Hematopoietic multipotent progenitor cell treated with erythropoietin and hydrocortisone succinate and interleukin-3 and kit ligand, for 17 days (in vitro differentiated cells): ENCODE results near the gene SCGB3A1.

ENCODE experiments used
- DNase-seq: peaks from one replicate; pipeline ENCODE4 v3.0.0-alpha.2; 2015; ENCODE audit warnings: low spot score

SCGB3A1 gene

DNA sequence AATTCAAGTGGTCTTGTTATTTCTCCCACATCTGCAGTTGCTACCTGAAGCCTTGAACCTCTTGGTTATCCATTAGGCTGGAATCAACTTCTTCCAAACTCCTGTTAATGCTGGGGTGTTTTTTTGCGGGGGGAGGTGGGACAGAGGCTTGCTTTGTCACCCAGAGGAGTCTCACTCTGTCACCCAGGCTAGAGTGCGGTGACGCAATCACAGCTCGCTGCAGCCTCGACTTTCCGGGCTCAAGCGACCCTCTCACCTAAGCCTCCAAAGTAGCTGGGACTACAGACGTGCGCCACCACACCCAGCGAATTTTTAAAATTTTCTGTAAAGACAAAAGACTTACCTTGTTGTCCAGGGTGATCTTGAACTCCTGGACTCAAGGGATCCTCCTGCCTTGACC, 4.4 kb downstream of the SCGB3A1 start:
- DNase-seq, result no peak

DNA sequence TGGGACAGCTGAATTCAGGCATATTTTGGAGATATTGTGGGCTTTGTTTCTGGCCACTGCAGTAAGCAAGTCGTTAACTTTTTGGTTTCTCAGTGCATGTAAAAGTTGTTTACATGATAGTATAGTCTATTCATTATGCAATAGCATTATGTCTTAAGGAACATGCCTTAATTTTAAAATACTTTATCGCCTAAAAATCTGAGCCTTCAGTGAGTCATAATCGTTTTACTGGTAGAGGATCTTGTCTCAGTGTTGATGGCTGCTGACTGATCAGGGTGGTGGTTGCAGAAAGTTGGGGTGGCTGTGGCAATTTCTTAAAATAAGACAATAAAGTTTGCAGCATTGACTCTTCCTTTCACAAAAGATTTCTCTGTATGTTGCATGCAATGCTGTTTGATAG, 5.1 kb downstream of the SCGB3A1 start:
- DNase-seq, result no peak

DNA sequence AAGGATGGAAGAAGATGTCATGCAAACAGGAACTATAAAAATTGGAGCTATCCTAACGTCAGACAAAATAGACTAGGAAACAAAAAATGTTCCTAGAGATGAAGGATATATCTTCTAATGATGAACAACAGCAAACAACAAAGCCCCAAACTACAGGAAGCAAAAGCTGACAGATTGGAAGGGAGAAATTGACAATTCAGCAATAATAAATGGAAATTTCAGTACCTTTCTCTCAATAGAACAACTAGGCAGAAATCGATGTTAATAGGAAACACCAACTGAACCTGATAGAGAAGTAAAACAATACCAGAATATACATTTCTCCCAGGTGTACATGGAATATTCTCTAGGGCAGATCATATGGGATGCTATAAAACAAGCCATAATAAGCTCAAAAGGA, 7.6 kb downstream of the SCGB3A1 start:
- DNase-seq, result no peak

DNA sequence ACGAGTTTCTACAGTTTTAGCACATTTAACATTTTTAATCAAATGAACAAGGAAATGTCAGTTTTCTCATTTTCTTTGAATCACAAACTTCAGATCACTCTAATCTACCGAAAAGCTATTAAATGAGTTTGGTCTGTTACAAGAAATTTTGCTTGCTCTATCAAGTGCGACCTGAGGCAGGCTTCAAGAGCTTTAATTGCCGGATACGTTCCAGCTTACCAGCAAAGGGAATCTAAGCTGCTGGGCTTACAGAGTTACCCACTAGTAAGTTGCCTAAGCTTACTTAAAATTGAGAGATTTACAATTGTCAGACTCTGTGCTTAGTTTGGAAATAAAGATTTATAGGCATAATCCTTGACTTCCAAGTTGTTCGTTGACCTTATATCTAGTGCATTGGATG, 10.6 kb downstream of the SCGB3A1 start:
- no peak for DNase-seq

DNA sequence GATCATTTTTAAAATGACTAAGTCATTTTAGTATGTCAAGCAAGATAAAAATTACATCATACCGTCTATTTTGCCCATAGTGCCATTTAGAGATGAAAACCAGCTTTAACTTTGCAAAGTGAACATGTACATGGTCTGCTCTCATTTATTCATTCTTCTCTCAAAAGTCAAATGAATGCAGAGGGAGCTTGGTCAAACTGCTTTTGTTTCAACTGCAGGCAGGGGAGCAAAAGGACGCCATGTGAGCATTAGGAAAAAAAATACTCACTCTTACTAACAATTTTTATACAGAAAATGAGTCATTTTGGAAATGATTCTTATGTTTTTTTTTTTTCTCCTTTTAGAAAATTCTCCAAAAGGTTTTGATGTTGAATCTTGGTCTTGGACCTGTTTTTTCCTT, 15.7 kb downstream of the SCGB3A1 start:
- no peak for DNase-seq

DNA sequence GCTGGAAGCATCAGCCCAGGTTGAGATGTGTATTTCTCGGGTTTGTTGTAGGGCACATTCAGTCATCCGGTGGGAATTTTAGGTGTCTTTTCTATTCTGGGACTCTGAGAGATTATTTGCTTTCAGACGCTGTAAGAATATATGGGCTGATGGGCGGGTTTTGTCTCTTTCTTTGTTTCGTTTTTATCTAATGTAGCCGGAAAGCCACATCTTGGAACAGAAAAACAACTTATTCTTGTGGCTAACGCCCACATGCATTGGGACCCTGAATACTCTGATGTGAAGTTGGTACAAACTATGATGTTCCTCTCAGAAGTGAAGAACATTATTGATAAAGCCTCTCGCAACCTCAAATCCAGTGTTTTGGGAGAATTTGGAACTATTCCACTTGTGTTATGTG, 22.4 kb downstream of the SCGB3A1 start:
- DNase-seq, result no peak

DNA sequence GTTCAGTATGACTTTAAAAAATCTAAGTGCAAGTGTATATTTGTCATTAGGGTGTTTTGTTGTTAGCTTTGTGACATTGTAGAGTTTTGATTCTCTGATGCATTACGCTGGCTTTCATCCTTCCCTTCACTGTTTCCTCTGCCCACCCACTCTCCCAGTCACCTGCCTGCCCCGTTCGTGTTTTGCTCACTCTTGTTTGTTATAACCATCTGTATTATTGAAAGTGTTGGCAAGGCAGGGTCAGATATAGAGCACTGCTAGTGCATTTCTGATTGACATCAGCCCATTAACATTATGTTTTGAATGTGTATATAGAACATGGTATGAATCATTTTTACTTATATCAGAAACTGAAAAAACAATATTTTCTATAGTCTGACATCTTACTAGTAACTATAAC, 27.3 kb downstream of the SCGB3A1 start:
- DNase-seq, result no peak

DNA sequence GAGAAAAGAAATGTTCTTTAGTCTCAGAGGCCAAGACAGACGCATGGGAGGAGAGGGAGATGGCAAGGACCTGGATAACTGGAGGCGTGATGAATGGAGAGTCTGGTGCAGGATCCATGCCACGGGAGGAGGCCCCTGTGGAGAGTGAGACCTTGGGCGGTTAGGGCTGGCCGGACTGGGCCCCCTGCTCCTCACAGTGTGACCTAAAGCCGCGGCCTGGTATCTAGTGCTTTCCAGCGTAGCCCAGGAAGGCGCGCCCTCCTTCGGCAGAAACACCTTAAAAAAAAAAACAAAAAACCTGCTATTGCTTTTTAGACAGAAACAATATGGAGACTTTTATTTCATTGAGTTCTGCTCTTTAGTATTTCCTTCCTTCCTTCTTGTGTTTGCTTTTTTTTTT, 33.1 kb downstream of the SCGB3A1 start:
- no peak for DNase-seq

DNA sequence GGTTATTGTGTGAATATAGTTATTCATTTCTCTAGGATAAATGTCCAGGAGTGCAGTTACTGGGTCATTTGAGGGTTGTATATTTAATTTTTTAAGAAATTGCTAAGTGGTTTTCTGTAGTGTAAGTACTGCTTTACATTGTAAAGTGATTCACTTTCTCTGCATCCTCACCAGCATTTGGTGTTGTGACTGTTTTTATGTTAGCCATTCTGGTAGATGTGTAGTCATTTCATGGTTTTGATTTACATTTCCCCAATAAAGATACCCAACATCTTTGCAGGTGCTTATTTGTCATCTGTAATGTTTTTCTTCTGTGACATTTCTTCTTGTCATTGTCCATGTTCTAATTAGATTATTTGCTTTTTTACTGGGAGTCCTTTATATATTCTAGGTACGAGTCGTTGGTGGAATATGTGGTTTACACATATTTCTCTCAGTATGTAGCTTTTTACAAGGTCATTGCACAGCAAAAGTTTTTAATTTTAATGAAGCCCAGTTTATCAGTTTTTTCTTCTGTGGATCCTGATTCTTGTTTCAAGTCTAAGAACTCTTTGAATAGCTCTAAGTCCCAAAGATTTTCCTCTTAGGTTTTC, 34.0 kb downstream of the SCGB3A1 start:
- no peak for DNase-seq

DNA sequence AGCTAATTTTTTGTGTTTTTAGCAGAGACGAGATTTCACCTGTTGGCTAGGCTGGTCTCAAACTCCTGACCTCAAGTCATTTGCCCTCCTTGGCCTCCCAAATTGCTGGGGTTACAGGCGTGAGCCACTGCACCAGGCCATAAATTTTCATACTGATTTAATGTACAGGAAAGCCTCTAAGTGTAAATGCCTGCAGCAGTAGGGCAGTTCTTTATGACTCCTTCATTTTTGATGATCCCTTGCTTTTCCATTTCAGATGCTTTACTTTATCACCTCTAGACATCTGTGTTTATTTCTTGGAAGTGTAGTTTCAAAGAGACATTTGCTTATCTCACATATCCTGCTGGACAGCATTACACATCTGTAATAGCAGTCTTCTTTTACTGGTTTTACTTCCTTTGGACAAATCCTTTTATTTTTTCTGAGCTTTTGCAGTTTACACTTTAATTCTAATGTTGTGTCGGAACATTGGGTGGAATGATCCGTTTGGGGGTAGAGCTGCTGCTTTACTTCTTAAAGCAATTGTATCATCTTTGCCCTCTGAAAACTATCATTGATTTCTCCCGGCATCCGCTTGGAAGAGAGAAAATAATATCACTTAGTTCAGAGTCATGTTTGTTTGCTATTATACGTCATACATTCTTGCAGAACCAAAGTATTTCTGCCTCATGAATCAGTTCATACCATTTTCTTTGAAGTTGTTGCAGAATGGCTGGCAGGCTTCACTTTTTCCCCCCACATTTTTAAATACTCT, 36.0 kb downstream of the SCGB3A1 start:
- peak; percentile 68 for DNase-seq

DNA sequence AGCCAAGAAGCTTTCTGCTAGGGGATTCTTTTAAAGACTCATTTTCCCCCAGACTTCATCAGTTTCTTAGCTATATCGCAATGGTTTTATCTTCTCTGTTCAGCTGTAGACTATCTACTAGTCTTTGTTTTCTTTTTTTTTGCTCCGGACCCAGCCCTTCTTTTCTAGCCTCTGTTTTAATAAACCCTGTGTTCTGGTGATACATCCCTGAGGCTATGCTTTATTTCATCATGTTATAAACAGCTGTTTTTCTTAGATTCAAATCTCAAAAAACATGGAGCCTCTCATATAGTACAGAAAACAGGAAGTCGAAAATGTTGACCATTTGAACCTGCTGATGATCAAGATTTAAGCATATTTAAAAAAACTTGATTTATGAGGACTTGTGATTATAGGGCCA, 37.8 kb downstream of the SCGB3A1 start:
- peak; percentile 33 for DNase-seq

DNA sequence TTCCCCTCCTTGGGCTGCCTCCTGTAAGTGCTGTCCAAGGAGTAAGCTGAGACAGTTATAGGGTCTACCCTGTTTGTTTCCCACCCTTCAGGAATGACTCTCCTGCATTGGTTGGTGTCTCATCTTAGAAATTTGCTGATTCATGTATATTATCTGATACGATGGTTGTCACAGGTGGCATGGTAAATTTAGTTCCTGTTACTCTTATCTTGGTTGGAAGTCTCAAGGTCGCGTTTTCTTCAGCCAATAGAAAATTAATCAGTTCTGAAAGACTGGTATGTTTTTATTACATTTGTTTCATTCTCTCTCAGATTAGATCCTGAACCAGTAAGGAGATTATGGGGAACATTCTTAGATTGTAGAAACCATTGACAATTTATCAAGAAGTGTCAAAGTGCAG, 42.7 kb downstream of the SCGB3A1 start:
- DNase-seq, result peak; percentile 54

DNA sequence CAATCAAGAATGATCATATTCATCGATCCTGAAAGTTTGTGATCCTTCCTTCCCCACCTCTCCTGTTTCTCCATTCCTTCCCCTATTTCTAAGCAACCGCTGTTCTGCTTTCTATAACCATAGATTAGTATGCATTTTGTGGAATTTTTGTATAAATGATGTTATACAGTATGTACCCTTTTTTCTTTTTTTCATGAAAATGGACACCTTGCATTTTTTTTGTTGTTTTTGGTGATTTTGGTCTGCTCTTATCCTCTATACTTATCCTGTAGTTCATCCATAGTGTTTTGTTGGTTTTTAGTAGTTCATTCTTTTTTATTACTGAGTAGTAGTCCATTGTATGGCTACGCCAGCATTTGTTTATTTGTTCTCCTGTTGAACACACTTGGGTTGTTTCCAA, 46.1 kb downstream of the SCGB3A1 start:
- DNase-seq, result no peak

DNA sequence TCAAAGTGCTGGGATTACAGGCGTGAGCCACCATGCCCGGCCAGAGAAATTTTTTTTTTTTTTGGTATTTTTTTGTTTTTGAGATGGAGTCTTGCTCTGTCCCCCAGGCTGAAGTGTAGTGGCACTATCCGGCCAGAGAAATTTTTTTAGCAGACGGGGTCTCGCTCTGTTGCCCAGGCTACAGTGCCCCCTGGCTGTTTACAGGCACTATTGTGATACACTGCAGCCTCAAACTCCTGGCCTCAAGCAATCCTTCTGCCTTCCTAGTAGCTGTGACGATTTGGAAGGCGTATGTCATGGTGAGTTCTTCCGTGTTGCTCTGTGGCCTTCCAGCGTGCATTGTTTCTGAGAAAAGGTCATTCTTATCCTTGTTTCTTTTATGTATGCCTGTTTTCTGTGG, 49.6 kb downstream of the SCGB3A1 start:
- no peak for DNase-seq
